CD8-positive, alpha-beta memory T cell (primary cell): ENCODE results near the gene HSPA4L. TPM values are rescaled to one million over a fixed set of nuclear protein-coding genes. Genes with fewer than 3 reads are reported as not detected.

Experiments
- CTCF ChIA-PET: fragments of 350-600 bp; sonication (Branson Sonifier 250); formaldehyde crosslinking; loops from one replicate; lab custom pipeline; 2021; ENCODE audit warnings: antibody characterized with exemption; lab: Charles Lee
- POLR2A ChIA-PET: fragments of 350-600 bp; sonication (Branson Sonifier 250); formaldehyde crosslinking; loops from one replicate; lab custom pipeline; 2021; ENCODE audit warnings: antibody characterized with exemption; lab: Charles Lee
- DNase-seq, 5 donors: peaks; one replicate each; pipeline versions ENCODE4 v3.0.0 to v3.0.0-alpha.2; 2020 to 2022; ENCODE audit warnings: mixed read lengths in 1 of 5
- H3K27ac ChIP-seq: one replicate; pipeline ENCODE4 v1.7.0; 2013; ENCODE audit warnings: low read depth, mild to moderate bottlenecking, low read length, moderate library complexity
- H3K27me3 ChIP-seq: 2 replicates; pipeline ENCODE4 v1.7.0; 2013; ENCODE audit warnings: low read length, mild to moderate bottlenecking; ENCODE audit not compliant: insufficient read depth, poor library complexity, severe bottlenecking
- H3K36me3 ChIP-seq: 2 replicates; pipeline ENCODE4 v1.7.0; 2013; ENCODE audit warnings: mild to moderate bottlenecking, low read length, moderate library complexity; ENCODE audit not compliant: insufficient read depth
- H3K4me1 ChIP-seq: 2 replicates; pipeline ENCODE4 v1.7.0; 2013; ENCODE audit warnings: mild to moderate bottlenecking, low read length, moderate library complexity; ENCODE audit not compliant: insufficient read depth
- H3K4me3 ChIP-seq: 2 replicates; pipeline ENCODE4 v1.7.0; 2013; ENCODE audit warnings: mild to moderate bottlenecking, low read length
- H3K9me3 ChIP-seq: 2 replicates; pipeline ENCODE4 v1.7.0; 2013; ENCODE audit warnings: mild to moderate bottlenecking, low read length
- H3K27ac Mint-ChIP-seq, 8 donors: one replicate each; pipeline ENCODE4 v1.8.0; 2020 to 2021; ENCODE audit warnings: mixed read lengths in 8 of 8, mild to moderate bottlenecking in 6 of 8, inconsistent platforms in 3 of 8, moderate library complexity in 3 of 8
- H3K27me3 Mint-ChIP-seq, 2 donors: one replicate each; pipeline ENCODE4 v1.8.0; 2020 to 2021; ENCODE audit warnings: mixed read lengths in 2 of 2, mild to moderate bottlenecking in 1 of 2, moderate library complexity in 1 of 2
- H3K36me3 Mint-ChIP-seq, 3 donors: one replicate each; pipeline ENCODE4 v1.8.0; 2020 to 2021; ENCODE audit warnings: mixed read lengths in 3 of 3, inconsistent platforms in 1 of 3, mild to moderate bottlenecking in 1 of 3
- H3K4me1 Mint-ChIP-seq, 3 donors: one replicate each; pipeline ENCODE4 v1.8.0; 2020 to 2021; ENCODE audit warnings: mixed read lengths in 3 of 3, inconsistent platforms in 1 of 3, mild to moderate bottlenecking in 1 of 3
- H3K4me3 Mint-ChIP-seq, 7 donors: one replicate each; pipeline ENCODE4 v1.8.0; 2020 to 2021; ENCODE audit warnings: mixed read lengths in 7 of 7, mild to moderate bottlenecking in 6 of 7, moderate library complexity in 4 of 7, inconsistent platforms in 2 of 7
- H3K9me3 Mint-ChIP-seq, 5 donors: one replicate each; pipeline ENCODE4 v1.8.0; 2020 to 2022; ENCODE audit warnings: mixed read lengths in 5 of 5, mild to moderate bottlenecking in 3 of 5, moderate library complexity in 2 of 5, inconsistent platforms in 1 of 5
- polyA plus RNA-seq: library from polyadenylated mRNA; unstranded; fragments of 300-500 nt; fragmentation: Illumina TruSeq; gene quantifications from one replicate; pipeline ENCODE4 v1.2.3, GENCODE V29; 2021
- total RNA-seq, 2 experiments: library from RNA; stranded (reverse); gene quantifications; one replicate each; pipeline ENCODE4 v1.2.3, GENCODE V29; 2021

The HSPA4L gene
- total and polyA plus RNA-seq, 3 experiments from 2014 or later: 0.50 to 0.55 TPM; not detected in 1

GRCh38 chr4:127778102-127778501, 4.0 kb upstream of the HSPA4L start:
- POLR2A ChIA-PET: no interaction called here

GRCh38 chr4:127780598-127780997, 1.5 kb upstream of the HSPA4L start:
- Histone ChIP-seq H3K9me3 (no peaks in the 10 kb centered on the region), H3K4me1 (peaks cover 4% of the 10 kb centered on the region), H3K27me3 (peaks cover 36% of the 10 kb centered on the region), H3K4me3 (no peak overlapping the region), H3K27ac (no peak overlapping the region), H3K36me3 (no peaks in the 10 kb centered on the region)
- Mint-ChIP-seq H3K4me3 (peak overlapping the region in 6 of 7 donors; percentile 10 to 81 (median 46)), H3K36me3 (peaks cover 0 to 1% (median 0%) of the 10 kb centered on the region in 3 donors), H3K27me3 (peaks cover 54 to 83% of the 10 kb centered on the region in 2 donors), H3K27ac (no peak overlapping the region), H3K4me1 (peaks cover 15 to 21% (median 20%) of the 10 kb centered on the region in 3 donors), H3K9me3 (peaks cover 0 to 5% (median 0%) of the 10 kb centered on the region in 5 donors)
- ChIA-PET CTCF (no interaction called here), POLR2A (no interaction called here)
- no peak for DNase-seq

More at GRCh38 chr4:127778102-127778501, 4.0 kb upstream of the HSPA4L start:
- no peak for DNase-seq
- Mint-ChIP-seq H3K27me3 (peaks cover 40 to 80% of the 10 kb centered on the region in 2 donors), H3K9me3 (peaks cover 0 to 2% (median 0%) of the 10 kb centered on the region in 5 donors), H3K36me3 (peaks cover 0 to 1% (median 0%) of the 10 kb centered on the region in 3 donors), H3K4me3 (no peak overlapping the region), H3K4me1 (peaks cover 12 to 17% (median 15%) of the 10 kb centered on the region in 3 donors), H3K27ac (no peak overlapping the region)
- peaks cover 31% of the 10 kb centered on the region for H3K27me3 ChIP-seq
- CTCF ChIA-PET: no interaction called here
- no peak overlapping the region for H3K27ac ChIP-seq
- H3K36me3 ChIP-seq: no peaks in the 10 kb centered on the region
- peaks cover 4% of the 10 kb centered on the region for H3K4me1 ChIP-seq
- no peak overlapping the region for H3K4me3 ChIP-seq
- H3K9me3 ChIP-seq: no peaks in the 10 kb centered on the region

- ChIA-PET CTCF (no interaction called here), POLR2A (no interaction called here)
- Histone ChIP-seq H3K27ac (no peak overlapping the region), H3K9me3 (no peaks in the 10 kb centered on the region), H3K4me1 (peaks cover 4% of the 10 kb centered on the region), H3K4me3 (no peak overlapping the region), H3K36me3 (no peaks in the 10 kb centered on the region), H3K27me3 (peaks cover 36% of the 10 kb centered on the region)
- peaks cover 0 to 5% (median 0%) of the 10 kb centered on the region in 5 donors for H3K9me3 Mint-ChIP-seq
- H3K36me3 Mint-ChIP-seq: peaks cover 0 to 1% (median 0%) of the 10 kb centered on the region in 3 donors
- no peak for DNase-seq
- peak overlapping the region; percentile 69 to 87 (median 80) for H3K4me3 Mint-ChIP-seq
- H3K4me1 Mint-ChIP-seq: peaks cover 15 to 21% (median 20%) of the 10 kb centered on the region in 3 donors
- peaks cover 55 to 80% of the 10 kb centered on the region in 2 donors for H3K27me3 Mint-ChIP-seq
- H3K27ac Mint-ChIP-seq: peak overlapping the region in 1 of 8 donors; percentile 34
Observed at GRCh38 chr4:127781300-127782024, 660 bp upstream of the HSPA4L start.

GRCh38 chr4:127782025-127782274, 172 bp upstream of the HSPA4L start:
- DNase-seq: no peak
- Mint-ChIP-seq H3K4me1 (peaks cover 15 to 21% (median 20%) of the 10 kb centered on the region in 3 donors), H3K27me3 (peaks cover 55 to 77% of the 10 kb centered on the region in 2 donors), H3K27ac (no peak overlapping the region), H3K36me3 (peaks cover 0 to 1% (median 0%) of the 10 kb centered on the region in 3 donors), H3K4me3 (peak overlapping the region in 6 of 7 donors; percentile 9 to 87 (median 68)), H3K9me3 (peaks cover 0 to 5% (median 0%) of the 10 kb centered on the region in 5 donors)
- Histone ChIP-seq H3K4me1 (peaks cover 4% of the 10 kb centered on the region), H3K36me3 (no peaks in the 10 kb centered on the region), H3K27ac (no peak overlapping the region), H3K4me3 (peak overlapping the region; percentile 67), H3K9me3 (no peaks in the 10 kb centered on the region), H3K27me3 (peaks cover 36% of the 10 kb centered on the region)
- POLR2A ChIA-PET: no interaction called here
- CTCF ChIA-PET: no interaction called here

- Histone ChIP-seq H3K27me3 (peaks cover 36% of the 10 kb centered on the region), H3K4me1 (peaks cover 4% of the 10 kb centered on the region), H3K4me3 (peak overlapping the region; percentile 67), H3K27ac (peak overlapping the region; percentile 33), H3K36me3 (no peaks in the 10 kb centered on the region), H3K9me3 (no peaks in the 10 kb centered on the region)
- H3K27ac Mint-ChIP-seq: peak overlapping the region in 3 of 8 donors; percentile 19 to 33 (median 23)
- peaks cover 15 to 21% (median 20%) of the 10 kb centered on the region in 3 donors for H3K4me1 Mint-ChIP-seq
- ChIA-PET POLR2A (no interaction called here), CTCF (no interaction called here)
- H3K27me3 Mint-ChIP-seq: peaks cover 46 to 65% of the 10 kb centered on the region in 2 donors
- no peak for DNase-seq
- peak overlapping the region; percentile 76 to 94 (median 88) for H3K4me3 Mint-ChIP-seq
- H3K36me3 Mint-ChIP-seq: peaks cover 0 to 1% (median 0%) of the 10 kb centered on the region in 3 donors
- H3K9me3 Mint-ChIP-seq: peaks cover 0 to 5% (median 0%) of the 10 kb centered on the region in 5 donors
Observed at GRCh38 chr4:127783026-127783769, 1.1 kb downstream of the HSPA4L start.

GRCh38 chr4:127783955-127784770, 2.0 kb downstream of the HSPA4L start:
- peaks cover 4% of the 10 kb centered on the region for H3K4me1 ChIP-seq
- Mint-ChIP-seq H3K4me1 (peaks cover 15 to 21% (median 20%) of the 10 kb centered on the region in 3 donors), H3K27me3 (peaks cover 41 to 66% of the 10 kb centered on the region in 2 donors), H3K36me3 (peaks cover 0 to 1% (median 0%) of the 10 kb centered on the region in 3 donors), H3K27ac (peak overlapping the region in 1 of 8 donors; percentile 8), H3K9me3 (peaks cover 0 to 3% (median 0%) of the 10 kb centered on the region in 5 donors), H3K4me3 (peak overlapping the region in 1 of 7 donors; percentile 28)
- ChIA-PET CTCF (no interaction called here), POLR2A (no interaction called here)
- H3K9me3 ChIP-seq: no peaks in the 10 kb centered on the region
- H3K27me3 ChIP-seq: peaks cover 36% of the 10 kb centered on the region
- peak overlapping the region; percentile 10 for H3K27ac ChIP-seq
- H3K4me3 ChIP-seq: no peak overlapping the region
- no peaks in the 10 kb centered on the region for H3K36me3 ChIP-seq
- no peak for DNase-seq

GRCh38 chr4:127788517-127788916, 6.4 kb downstream of the HSPA4L start:
- ChIA-PET CTCF (interaction anchor here (1.2 kb wide), 1 partner anchor 12 kb away, joined by 3 read pairs; no protein-coding TSS in a partner anchor), POLR2A (no interaction called here)
- Histone ChIP-seq H3K36me3 (no peaks in the 10 kb centered on the region), H3K9me3 (no peaks in the 10 kb centered on the region), H3K4me3 (no peak overlapping the region), H3K4me1 (no peaks in the 10 kb centered on the region), H3K27me3 (peaks cover 2% of the 10 kb centered on the region), H3K27ac (no peak overlapping the region)
- Mint-ChIP-seq H3K36me3 (no peaks in the 10 kb centered on the region), H3K27me3 (peaks cover 24 to 49% of the 10 kb centered on the region in 2 donors), H3K4me3 (no peak overlapping the region), H3K27ac (no peak overlapping the region), H3K4me1 (peaks cover 0 to 1% (median 0%) of the 10 kb centered on the region in 3 donors), H3K9me3 (no peaks in the 10 kb centered on the region)
- no peak for DNase-seq
